GM21528 (cell line): ENCODE measurements around the gene WDR76.
"Not testable (repeated sequence)": the region's sequence is repeated elsewhere in the genome, so short reads cannot be mapped to it uniquely, and the experiment has no call there.

Source experiments
- ATAC-seq: cut with Tn5 transposase; IDR thresholded peaks from one replicate; pipeline ENCODE4 v1.9.1; 2021; ENCODE audit warnings: mild to moderate bottlenecking, moderate library complexity; ENCODE audit not compliant: unreplicated experiment, low FRiP score

The WDR76 gene

GRCh38 chr15:43826508-43827341 lies at the start of gene WDR76:
TSS of gene WDR76 (plus strand) at chr15:43827002. CDS start at chr15:43827033, 31 bp downstream.
- no peak for ATAC-seq

GRCh38 chr15:43777267-43777914 lies 49.4 kb upstream of the WDR76 start:
- peak; percentile 59 for ATAC-seq

GRCh38 chr15:43779016-43779415 lies 47.8 kb upstream of the WDR76 start:
- ATAC-seq = no peak

GRCh38 chr15:43789409-43789808 lies 37.4 kb upstream of the WDR76 start:
- ATAC-seq = no peak

GRCh38 chr15:43791993-43792760 lies 34.6 kb upstream of the WDR76 start, which contains the start of gene SERF2:
TSS of gene SERF2 (plus strand) at chr15:43792320. CDS start at chr15:43792377, 57 bp downstream.
- ATAC-seq = peak; percentile 88

- ATAC-seq = no peak
Observed at GRCh38 chr15:43792761-43793476, 33.9 kb upstream of the WDR76 start.

- no peak for ATAC-seq
Observed at GRCh38 chr15:43793647-43794046, 33.2 kb upstream of the WDR76 start.

GRCh38 chr15:43794269-43795037 lies 32.3 kb upstream of the WDR76 start:
- ATAC-seq = no peak

GRCh38 chr15:43795197-43795596 lies 31.6 kb upstream of the WDR76 start:
- ATAC-seq = no peak

- ATAC-seq = no peak
Observed at GRCh38 chr15:43795997-43796396, 30.8 kb upstream of the WDR76 start.

GRCh38 chr15:43796566-43796965 lies 30.2 kb upstream of the WDR76 start:
- ATAC-seq = no peak

- no peak for ATAC-seq
Observed at GRCh38 chr15:43799209-43799944, 27.4 kb upstream of the WDR76 start.

GRCh38 chr15:43799945-43800285 lies 26.9 kb upstream of the WDR76 start, which contains the start of gene SERINC4:
TSS of gene SERINC4 (minus strand) at chr15:43800220. CDS start at chr15:43799986, 234 bp downstream.
- no peak for ATAC-seq

GRCh38 chr15:43800286-43801141 lies 26.3 kb upstream of the WDR76 start, which contains the start of gene HYPK:
TSS of gene HYPK (plus strand) at chr15:43800599. CDS start at chr15:43800623, 24 bp downstream.
- ATAC-seq = peak; percentile 87

- not testable (repeated sequence) for ATAC-seq
Observed at GRCh38 chr15:43802676-43803075, 24.1 kb upstream of the WDR76 start.

- no peak for ATAC-seq
Observed at GRCh38 chr15:43808435-43808950, 18.3 kb upstream of the WDR76 start.

- ATAC-seq = peak; percentile 59
Observed at GRCh38 chr15:43808960-43809678, 17.7 kb upstream of the WDR76 start.
